Prostate gland (tissue), 2 donors: ENCODE data around the gene LSM3.

Source experiments
- POLR2AphosphoS5 ChIP-seq: sonication (generic); formaldehyde crosslinking; IDR thresholded peaks from one replicate; pipeline ENCODE4 v1.6.1; 2017; ENCODE audit warnings: antibody characterized with exemption
- TF ChIP-seq, protein P1 (sequence below), 4 experiments: fragments of 200-600 bp in 2 of 4; fragments of 450-650 bp in 2 of 4; sonication (generic) in 2 of 4; IDR thresholded peaks; 1 replicate in 3 of 4; 2 replicates in 1 of 4; pipeline ENCODE4 v1.5.1; 2016 to 2019; ENCODE audit warnings: antibody characterized with exemption in 4 of 4, mild to moderate bottlenecking in 2 of 4, moderate library complexity in 2 of 4

DNA sequence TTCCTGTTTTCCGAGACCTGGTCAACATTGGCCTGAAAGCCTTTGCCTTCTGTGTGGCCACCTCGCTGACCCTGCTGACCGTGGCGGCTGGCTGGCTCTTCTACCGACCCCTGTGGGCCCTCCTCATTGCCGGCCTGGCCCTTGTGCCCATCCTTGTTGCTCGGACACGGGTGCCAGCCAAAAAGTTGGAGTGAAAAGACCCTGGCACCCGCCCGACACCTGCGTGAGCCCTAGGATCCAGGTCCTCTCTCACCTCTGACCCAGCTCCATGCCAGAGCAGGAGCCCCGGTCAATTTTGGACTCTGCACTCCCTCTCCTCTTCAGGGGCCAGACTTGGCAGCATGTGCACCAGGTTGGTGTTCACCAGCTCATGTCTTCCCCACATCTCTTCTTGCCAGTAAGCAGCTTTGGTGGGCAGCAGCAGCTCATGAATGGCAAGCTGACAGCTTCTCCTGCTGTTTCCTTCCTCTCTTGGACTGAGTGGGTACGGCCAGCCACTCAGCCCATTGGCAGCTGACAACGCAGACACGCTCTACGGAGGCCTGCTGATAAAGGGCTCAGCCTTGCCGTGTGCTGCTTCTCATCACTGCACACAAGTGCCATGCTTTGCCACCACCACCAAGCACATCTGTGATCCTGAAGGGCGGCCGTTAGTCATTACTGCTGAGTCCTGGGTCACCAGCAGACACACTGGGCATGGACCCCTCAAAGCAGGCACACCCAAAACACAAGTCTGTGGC lies 36.8 kb upstream of the LSM3 start:
- TF ChIP-seq, protein P1, sequence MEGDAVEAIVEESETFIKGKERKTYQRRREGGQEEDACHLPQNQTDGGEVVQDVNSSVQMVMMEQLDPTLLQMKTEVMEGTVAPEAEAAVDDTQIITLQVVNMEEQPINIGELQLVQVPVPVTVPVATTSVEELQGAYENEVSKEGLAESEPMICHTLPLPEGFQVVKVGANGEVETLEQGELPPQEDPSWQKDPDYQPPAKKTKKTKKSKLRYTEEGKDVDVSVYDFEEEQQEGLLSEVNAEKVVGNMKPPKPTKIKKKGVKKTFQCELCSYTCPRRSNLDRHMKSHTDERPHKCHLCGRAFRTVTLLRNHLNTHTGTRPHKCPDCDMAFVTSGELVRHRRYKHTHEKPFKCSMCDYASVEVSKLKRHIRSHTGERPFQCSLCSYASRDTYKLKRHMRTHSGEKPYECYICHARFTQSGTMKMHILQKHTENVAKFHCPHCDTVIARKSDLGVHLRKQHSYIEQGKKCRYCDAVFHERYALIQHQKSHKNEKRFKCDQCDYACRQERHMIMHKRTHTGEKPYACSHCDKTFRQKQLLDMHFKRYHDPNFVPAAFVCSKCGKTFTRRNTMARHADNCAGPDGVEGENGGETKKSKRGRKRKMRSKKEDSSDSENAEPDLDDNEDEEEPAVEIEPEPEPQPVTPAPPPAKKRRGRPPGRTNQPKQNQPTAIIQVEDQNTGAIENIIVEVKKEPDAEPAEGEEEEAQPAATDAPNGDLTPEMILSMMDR (IDR thresholded peaks at IDR 0.05), result no peak
- no peak for TF ChIP-seq POLR2AphosphoS5
